HepG2 (cell line): ENCODE data around the gene PLA2G4D. TPM values are rescaled to one million over a fixed set of nuclear protein-coding genes. Genes with fewer than 3 reads are reported as not detected.

ENCODE experiments used
- AGO1 ChIP-seq: fragments of 200-400 bp; formaldehyde crosslinking; IDR thresholded peaks from 2 replicates; pipeline ENCODE4 v1.6.1; 2017; ENCODE audit warnings: mild to moderate bottlenecking, low read depth, low read length, moderate library complexity; ENCODE audit not compliant: poor library complexity, severe bottlenecking
- EHMT2 ChIP-seq: fragments of 200-600 bp; sonication (generic); IDR thresholded peaks from 2 replicates; pipeline ENCODE4 v1.7.0; 2017; ENCODE audit warnings: antibody characterized with exemption, low read depth, low read length, borderline replicate concordance
- ELF3 ChIP-seq: IDR thresholded peaks from 2 replicates; pipeline ENCODE4 v1.6.1; 2016; ENCODE audit warnings: missing genetic modification reagents, missing compliant biosample characterization
- EP300 ChIP-seq, 3 experiments: sonication (generic) in 1 of 3; formaldehyde crosslinking in 1 of 3; IDR thresholded peaks; 2 replicates each; pipeline versions ENCODE4 v1.5.1 to v1.6.1; 2011 to 2020; ENCODE audit warnings: low read depth in 2 of 3, low read length in 2 of 3, borderline replicate concordance in 1 of 3, improper control_type of control experiment in 1 of 3, mild to moderate bottlenecking in 1 of 3, missing genetic modification reagents in 1 of 3, moderate library complexity in 1 of 3
- KDM4B ChIP-seq: sonication (generic); formaldehyde crosslinking; IDR thresholded peaks from 2 replicates; pipeline ENCODE4 v1.4.0; 2020; ENCODE audit warnings: missing genetic modification reagents
- PAX8 ChIP-seq: sonication (generic); formaldehyde crosslinking; IDR thresholded peaks from 2 replicates; pipeline ENCODE4 v1.8.0; 2022; ENCODE audit warnings: mild to moderate bottlenecking, missing genetic modification reagents, borderline replicate concordance
- PCBP1 ChIP-seq: fragments of 200-400 bp; formaldehyde crosslinking; IDR thresholded peaks from 2 replicates; pipeline ENCODE4 v1.6.1; 2017; ENCODE audit warnings: mild to moderate bottlenecking, low read depth, low read length, borderline replicate concordance
- PCBP2 ChIP-seq: fragments of 200-400 bp; formaldehyde crosslinking; optimal IDR thresholded peaks from 2 replicates; pipeline ENCODE3; 2018; ENCODE audit warnings: low read length, low read depth; ENCODE audit not compliant: poor library complexity, severe bottlenecking
- PRDM10 ChIP-seq: sonication (generic); formaldehyde crosslinking; IDR thresholded peaks from 2 replicates; pipeline ENCODE4 v1.4.0; 2020; ENCODE audit warnings: low read depth, missing genetic modification reagents
- SNAPC2 ChIP-seq: sonication (generic); formaldehyde crosslinking; IDR thresholded peaks from 2 replicates; pipeline ENCODE4 v1.8.1; 2022; ENCODE audit warnings: mild to moderate bottlenecking, missing genetic modification reagents
- SP1 ChIP-seq, 2 experiments: fragments of 450-650 bp in 1 of 2; sonication (generic) in 1 of 2; formaldehyde crosslinking in 1 of 2; IDR thresholded peaks; 2 replicates each; pipeline versions ENCODE4 v1.4.0 to v1.6.1; 2016 to 2020; ENCODE audit warnings: missing genetic modification reagents in 1 of 2
- SP140L ChIP-seq: sonication (generic); formaldehyde crosslinking; IDR thresholded peaks from 2 replicates; pipeline ENCODE4 v1.4.0; 2020; ENCODE audit warnings: missing genetic modification reagents, borderline replicate concordance
- ZC3H13 ChIP-seq: sonication (generic); formaldehyde crosslinking; IDR thresholded peaks from 2 replicates; pipeline ENCODE4 v1.8.1; 2023; ENCODE audit warnings: mild to moderate bottlenecking, missing genetic modification reagents, moderate library complexity
- ZC3H4 ChIP-seq: sonication (generic); formaldehyde crosslinking; IDR thresholded peaks from 2 replicates; pipeline ENCODE4 v1.4.0; 2020; ENCODE audit warnings: missing genetic modification reagents, borderline replicate concordance
- ZEB1 ChIP-seq: IDR thresholded peaks from 2 replicates; pipeline ENCODE4 v1.6.1; 2012; ENCODE audit warnings: mild to moderate bottlenecking, low read depth, inconsistent platforms; ENCODE audit not compliant: insufficient replicate concordance
- ZFX ChIP-seq: sonication (generic); formaldehyde crosslinking; IDR thresholded peaks from 2 replicates; pipeline ENCODE4 v1.4.0; 2020; ENCODE audit warnings: mild to moderate bottlenecking, low read depth, missing genetic modification reagents, moderate library complexity
- ZKSCAN8 ChIP-seq: IDR thresholded peaks from 2 replicates; pipeline ENCODE4 v1.6.1; 2016; ENCODE audit warnings: borderline replicate concordance, missing genetic modification reagents, missing compliant biosample characterization
- ZNF343 ChIP-seq: sonication (generic); formaldehyde crosslinking; IDR thresholded peaks from 2 replicates; pipeline ENCODE4 v1.4.0; 2020; ENCODE audit warnings: mild to moderate bottlenecking, missing genetic modification reagents
- ZNF451 ChIP-seq: sonication (generic); formaldehyde crosslinking; IDR thresholded peaks from 2 replicates; pipeline ENCODE4 v1.5.0; 2020; ENCODE audit warnings: mild to moderate bottlenecking, missing genetic modification reagents
- ZNF589 ChIP-seq: sonication (generic); formaldehyde crosslinking; conservative IDR thresholded peaks from 2 replicates; pipeline ENCODE4 v1.8.0; 2022; ENCODE audit warnings: mild to moderate bottlenecking, moderate library complexity, missing genetic modification reagents
- ZNF614 ChIP-seq: IDR thresholded peaks from 2 replicates; pipeline ENCODE4 v1.6.1; 2018; ENCODE audit warnings: missing biosample characterization, missing genetic modification reagents, inconsistent platforms, borderline replicate concordance
- polyA plus RNA-seq, 8 experiments: library from polyadenylated mRNA; depleted of rRNA in 3 of 8; stranded (reverse) in 7 of 8; unstranded in 1 of 8; fragments of >200 nt; fragmentation: Illumina TruSeq in 4 of 8; extraction: Trizol in 4 of 8; gene quantifications; 2 replicates each; pipeline versions ENCODE4 v1.2.1 to v1.2.3, GENCODE V29; 2011 to 2016; ENCODE audit warnings: low read depth in 4 of 8, missing spikeins in 1 of 8, mixed read lengths in 1 of 8; ENCODE audit not compliant: insufficient read depth in 1 of 8
- total RNA-seq, 5 experiments: library from RNA; depleted of rRNA; stranded (reverse); fragments of >200 nt; fragmentation: Illumina TruSeq; extraction: Trizol; gene quantifications; 2 replicates each; pipeline ENCODE4 v1.2.3, GENCODE V29; 2016; ENCODE audit warnings: low read depth in 1 of 5

PLA2G4D gene
- total and polyA plus RNA-seq, 2 of the 13 experiments (the other 11 are each of a cell fraction or from before 2014, with no cell fraction given): 0.04 to 0.21 TPM

DNA sequence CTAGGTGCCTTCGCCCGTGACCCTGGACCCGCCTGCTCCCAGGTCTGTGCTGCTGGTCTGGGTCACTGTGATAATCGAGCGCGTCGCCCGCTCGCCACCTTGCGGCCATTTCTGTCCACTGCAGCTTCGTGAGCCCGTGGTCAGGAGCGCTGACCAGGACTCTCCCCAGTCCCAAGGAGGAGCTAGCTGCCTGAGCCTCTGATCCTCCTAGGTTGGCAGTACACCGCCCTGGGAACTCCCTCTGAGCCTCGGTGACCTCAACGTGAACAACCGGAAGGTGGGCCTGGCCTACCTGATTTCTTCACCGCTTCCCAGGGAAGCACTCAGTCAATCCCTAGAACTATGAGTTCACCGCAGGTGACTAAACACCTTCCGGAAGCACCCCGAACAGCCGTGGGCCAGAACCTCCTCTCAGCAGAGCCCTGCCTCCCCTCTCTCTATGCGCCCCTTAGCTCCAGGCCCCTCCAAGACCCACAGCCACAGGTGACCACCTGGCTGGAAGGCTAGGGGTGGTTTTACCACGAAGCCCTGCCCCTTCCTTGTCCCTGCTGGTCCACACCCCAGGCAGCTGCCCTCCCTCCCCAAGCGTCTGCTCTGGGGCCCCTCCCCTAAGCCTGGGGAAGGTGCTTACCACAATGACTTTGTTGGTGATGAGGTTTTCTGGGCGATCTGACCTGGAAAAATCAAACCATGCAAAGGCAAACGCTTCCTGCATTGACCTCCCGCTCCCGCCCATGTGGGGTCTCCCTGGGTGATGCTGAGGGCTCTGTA, 9.7 kb downstream of the PLA2G4D start (continued):
- TF ChIP-seq ZNF451 (CRISPR knock-in tag) (0 out of 2 replicates have a peak, but pooled peaks have one; percentile 38), ELF3 (CRISPR knock-in tag) (peak; percentile 39; the same call in 1 of the 2 replicates), ZNF589 (CRISPR knock-in tag) (0 out of 2 replicates have a peak, but pooled peaks have one; percentile 44), PRDM10 (CRISPR knock-in tag) (no peak), AGO1 (peak; percentile 40), ZEB1 (peak; percentile 23), ZC3H4 (CRISPR knock-in tag) (no peak), ZNF343 (CRISPR knock-in tag) (0 out of 2 replicates have a peak, but pooled peaks have one; percentile 44), PCBP2 (no peak), KDM4B (CRISPR knock-in tag) (peak; percentile 22; the same call in 1 of the 2 replicates), PAX8 (CRISPR knock-in tag) (0 out of 2 replicates have a peak, but pooled peaks have one; percentile 30), ZNF614 (CRISPR knock-in tag) (peak; percentile 35; the same call in 1 of the 2 replicates), EHMT2 (no peak), PCBP1 (no peak), ZC3H13 (0 out of 2 replicates have a peak, but pooled peaks have one; percentile 30), ZKSCAN8 (CRISPR knock-in tag) (no peak), SP140L (CRISPR knock-in tag) (no peak), SP1 (IDR thresholded peaks at IDR 0.05) (no peak), SP1 (CRISPR knock-in tag; IDR thresholded peaks at IDR 0.05) (peak; percentile 44; the same call in 1 of the 2 replicates), ZFX (CRISPR knock-in tag) (peak; percentile 37; the same call in 1 of the 2 replicates), SNAPC2 (CRISPR knock-in tag) (no peak), EP300 (IDR thresholded peaks at IDR 0.05; ENCODE audit: low read depth in 2 of 2, low read length in 2 of 2) (no peak), EP300 (CRISPR knock-in tag; IDR thresholded peaks at IDR 0.05; ENCODE audit: borderline replicate concordance) (no peak)
